KOPT-K1 (cell line): ENCODE results near the gene ATN1.

ENCODE experiments used
- H3K27ac ChIP-seq: fragments of 200-600 bp; sonication (generic); 2 replicates; pipeline ENCODE4 v1.5.1; 2016; ENCODE audit warnings: antibody characterized with exemption, mild to moderate bottlenecking, low read depth, low read length; ENCODE audit not compliant: poor library complexity, severe bottlenecking
- H3K36me3 ChIP-seq: fragments of 200-600 bp; sonication (generic); 2 replicates; pipeline ENCODE4 v1.5.1; 2017; ENCODE audit warnings: antibody characterized with exemption, mild to moderate bottlenecking, low read length, moderate library complexity; ENCODE audit not compliant: insufficient read depth
- H3K9me3 ChIP-seq: fragments of 200-600 bp; sonication (generic); 2 replicates; pipeline ENCODE4 v1.5.1; 2017; ENCODE audit warnings: antibody characterized with exemption, low read length, mild to moderate bottlenecking; ENCODE audit not compliant: insufficient read depth, poor library complexity, severe bottlenecking

The ATN1 gene

DNA sequence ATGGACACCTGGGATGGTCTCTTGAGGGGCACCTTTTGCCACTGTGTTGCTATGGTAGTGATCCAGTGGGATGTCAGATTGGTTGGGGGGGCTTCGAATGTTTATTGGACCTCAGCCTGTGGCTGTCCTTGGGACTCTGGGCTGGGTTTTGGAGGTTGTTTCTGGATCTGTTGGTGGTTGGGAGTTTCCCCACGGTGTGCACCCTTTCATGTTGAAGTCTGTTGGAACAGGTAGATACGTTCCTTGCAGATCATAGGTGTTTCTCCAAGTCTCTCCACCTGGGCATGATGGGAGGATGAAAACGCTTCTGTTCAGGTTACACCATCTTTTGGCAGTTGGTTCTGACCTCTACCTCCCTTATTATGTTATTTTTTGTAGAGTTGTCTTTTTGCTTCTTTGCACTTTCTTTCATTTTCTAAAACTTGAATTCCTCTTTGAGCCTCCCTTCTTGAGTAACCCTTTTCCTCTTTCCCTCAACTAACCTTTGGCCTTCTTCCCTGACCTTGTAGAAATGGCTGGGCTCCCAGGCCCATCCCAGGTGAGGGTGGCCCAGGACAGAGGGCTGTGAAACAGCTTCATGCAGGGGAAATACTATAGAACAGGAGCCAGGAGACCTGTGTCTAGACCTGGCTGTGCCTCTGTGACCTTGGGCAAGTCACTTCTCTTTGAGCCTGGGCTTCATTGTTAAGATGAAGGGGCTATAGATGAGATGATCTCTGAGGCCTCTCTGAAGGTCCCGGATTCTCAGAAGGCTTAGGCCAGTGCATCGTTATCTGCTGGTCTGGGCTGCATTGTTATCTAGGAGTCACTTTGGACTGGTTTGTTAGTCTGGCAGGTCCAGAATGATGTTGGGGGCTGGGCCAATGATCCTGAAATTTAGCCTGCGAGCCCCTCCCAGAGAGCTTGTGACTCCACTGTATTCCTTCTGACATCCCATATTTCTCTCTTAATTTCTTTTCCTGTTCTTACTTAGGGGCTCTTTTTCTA is 2.0 kb downstream of the ATN1 start:
- H3K27ac ChIP-seq, result peak overlapping the region; percentile 49
- no peaks in the 10 kb centered on the region for H3K9me3 ChIP-seq
- peaks cover 13% of the 10 kb centered on the region for H3K36me3 ChIP-seq

DNA sequence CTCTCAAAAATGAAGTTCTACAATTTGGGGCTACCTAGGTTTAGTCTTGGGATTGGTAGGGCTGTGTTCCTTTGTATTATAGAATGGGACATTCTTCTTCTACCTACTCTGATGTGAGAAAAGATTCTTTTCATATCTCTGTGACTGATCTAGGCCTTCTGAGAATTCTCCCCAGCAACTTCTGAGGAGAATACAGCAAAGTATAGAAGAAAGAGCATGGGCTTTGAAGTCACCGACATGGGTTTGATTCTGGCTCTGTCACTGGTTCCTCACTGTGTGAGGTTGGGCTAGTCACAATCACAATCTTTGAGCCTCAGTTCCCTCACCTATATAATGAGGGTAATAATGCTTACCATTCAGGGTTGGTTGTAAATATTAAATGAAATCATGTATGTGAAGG is 5.0 kb downstream of the ATN1 start:
- peaks cover 28% of the 10 kb centered on the region for H3K36me3 ChIP-seq
- no peaks in the 10 kb centered on the region for H3K9me3 ChIP-seq
- peak overlapping the region; percentile 26 for H3K27ac ChIP-seq

DNA sequence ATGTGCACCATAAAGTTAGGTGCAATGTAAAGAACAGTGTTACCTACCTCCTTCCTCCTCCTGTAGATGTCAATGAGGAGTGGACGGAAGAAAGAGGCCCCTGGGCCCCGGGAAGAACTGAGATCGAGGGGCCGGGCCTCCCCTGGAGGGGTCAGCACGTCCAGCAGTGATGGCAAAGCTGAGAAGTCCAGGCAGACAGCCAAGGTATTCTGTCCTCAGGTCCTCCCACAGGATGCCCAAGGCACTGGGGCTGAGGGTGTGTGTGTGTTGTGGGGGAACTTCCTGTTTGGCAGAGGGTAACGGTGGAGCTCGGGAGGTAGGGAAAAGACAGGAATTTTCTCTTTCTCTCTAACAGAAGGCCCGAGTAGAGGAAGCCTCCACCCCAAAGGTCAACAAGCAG is 6.4 kb downstream of the ATN1 start:
- Histone ChIP-seq H3K9me3 (no peaks in the 10 kb centered on the region), H3K36me3 (peaks cover 28% of the 10 kb centered on the region), H3K27ac (no peak overlapping the region)

DNA sequence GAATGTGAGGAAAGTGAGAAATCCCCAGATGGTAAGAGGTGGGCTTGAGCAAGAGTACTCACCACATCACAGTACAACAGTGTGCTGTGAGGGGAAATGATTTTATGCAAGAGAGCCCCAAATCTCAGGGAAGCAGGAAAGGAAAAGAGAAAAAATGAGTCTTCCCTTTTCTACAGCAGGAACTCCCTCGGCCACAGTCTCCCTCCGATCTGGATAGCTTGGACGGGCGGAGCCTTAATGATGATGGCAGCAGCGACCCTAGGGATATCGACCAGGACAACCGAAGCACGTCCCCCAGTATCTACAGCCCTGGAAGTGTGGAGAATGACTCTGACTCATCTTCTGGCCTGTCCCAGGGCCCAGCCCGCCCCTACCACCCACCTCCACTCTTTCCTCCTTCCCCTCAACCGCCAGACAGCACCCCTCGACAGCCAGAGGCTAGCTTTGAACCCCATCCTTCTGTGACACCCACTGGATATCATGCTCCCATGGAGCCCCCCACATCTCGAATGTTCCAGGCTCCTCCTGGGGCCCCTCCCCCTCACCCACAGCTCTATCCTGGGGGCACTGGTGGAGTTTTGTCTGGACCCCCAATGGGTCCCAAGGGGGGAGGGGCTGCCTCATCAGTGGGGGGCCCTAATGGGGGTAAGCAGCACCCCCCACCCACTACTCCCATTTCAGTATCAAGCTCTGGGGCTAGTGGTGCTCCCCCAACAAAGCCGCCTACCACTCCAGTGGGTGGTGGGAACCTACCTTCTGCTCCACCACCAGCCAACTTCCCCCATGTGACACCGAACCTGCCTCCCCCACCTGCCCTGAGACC is 7.8 kb downstream of the ATN1 start:
- Histone ChIP-seq H3K9me3 (no peaks in the 10 kb centered on the region), H3K27ac (peak overlapping the region; percentile 94), H3K36me3 (peaks cover 32% of the 10 kb centered on the region)

DNA sequence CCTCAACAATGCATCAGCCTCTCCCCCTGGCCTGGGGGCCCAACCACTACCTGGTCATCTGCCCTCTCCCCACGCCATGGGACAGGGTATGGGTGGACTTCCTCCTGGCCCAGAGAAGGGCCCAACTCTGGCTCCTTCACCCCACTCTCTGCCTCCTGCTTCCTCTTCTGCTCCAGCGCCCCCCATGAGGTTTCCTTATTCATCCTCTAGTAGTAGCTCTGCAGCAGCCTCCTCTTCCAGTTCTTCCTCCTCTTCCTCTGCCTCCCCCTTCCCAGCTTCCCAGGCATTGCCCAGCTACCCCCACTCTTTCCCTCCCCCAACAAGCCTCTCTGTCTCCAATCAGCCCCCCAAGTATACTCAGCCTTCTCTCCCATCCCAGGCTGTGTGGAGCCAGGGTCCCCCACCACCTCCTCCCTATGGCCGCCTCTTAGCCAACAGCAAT is 8.5 kb downstream of the ATN1 start:
- Histone ChIP-seq H3K36me3 (peaks cover 38% of the 10 kb centered on the region), H3K9me3 (no peaks in the 10 kb centered on the region), H3K27ac (peak overlapping the region; percentile 94)

DNA sequence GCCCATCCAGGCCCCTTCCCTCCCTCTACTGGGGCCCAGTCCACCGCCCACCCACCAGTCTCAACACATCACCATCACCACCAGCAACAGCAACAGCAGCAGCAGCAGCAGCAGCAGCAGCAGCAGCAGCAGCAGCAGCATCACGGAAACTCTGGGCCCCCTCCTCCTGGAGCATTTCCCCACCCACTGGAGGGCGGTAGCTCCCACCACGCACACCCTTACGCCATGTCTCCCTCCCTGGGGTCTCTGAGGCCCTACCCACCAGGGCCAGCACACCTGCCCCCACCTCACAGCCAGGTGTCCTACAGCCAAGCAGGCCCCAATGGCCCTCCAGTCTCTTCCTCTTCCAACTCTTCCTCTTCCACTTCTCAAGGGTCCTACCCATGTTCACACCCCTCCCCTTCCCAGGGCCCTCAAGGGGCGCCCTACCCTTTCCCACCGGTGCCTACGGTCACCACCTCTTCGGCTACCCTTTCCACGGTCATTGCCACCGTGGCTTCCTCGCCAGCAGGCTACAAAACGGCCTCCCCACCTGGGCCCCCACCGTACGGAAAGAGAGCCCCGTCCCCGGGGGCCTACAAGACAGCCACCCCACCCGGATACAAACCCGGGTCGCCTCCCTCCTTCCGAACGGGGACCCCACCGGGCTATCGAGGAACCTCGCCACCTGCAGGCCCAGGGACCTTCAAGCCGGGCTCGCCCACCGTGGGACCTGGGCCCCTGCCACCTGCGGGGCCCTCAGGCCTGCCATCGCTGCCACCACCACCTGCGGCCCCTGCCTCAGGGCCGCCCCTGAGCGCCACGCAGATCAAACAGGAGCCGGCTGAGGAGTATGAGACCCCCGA is 9.1 kb downstream of the ATN1 start:
- H3K9me3 ChIP-seq, result no peaks in the 10 kb centered on the region
- H3K36me3 ChIP-seq, result peaks cover 45% of the 10 kb centered on the region
- H3K27ac ChIP-seq, result peak overlapping the region; percentile 94

DNA sequence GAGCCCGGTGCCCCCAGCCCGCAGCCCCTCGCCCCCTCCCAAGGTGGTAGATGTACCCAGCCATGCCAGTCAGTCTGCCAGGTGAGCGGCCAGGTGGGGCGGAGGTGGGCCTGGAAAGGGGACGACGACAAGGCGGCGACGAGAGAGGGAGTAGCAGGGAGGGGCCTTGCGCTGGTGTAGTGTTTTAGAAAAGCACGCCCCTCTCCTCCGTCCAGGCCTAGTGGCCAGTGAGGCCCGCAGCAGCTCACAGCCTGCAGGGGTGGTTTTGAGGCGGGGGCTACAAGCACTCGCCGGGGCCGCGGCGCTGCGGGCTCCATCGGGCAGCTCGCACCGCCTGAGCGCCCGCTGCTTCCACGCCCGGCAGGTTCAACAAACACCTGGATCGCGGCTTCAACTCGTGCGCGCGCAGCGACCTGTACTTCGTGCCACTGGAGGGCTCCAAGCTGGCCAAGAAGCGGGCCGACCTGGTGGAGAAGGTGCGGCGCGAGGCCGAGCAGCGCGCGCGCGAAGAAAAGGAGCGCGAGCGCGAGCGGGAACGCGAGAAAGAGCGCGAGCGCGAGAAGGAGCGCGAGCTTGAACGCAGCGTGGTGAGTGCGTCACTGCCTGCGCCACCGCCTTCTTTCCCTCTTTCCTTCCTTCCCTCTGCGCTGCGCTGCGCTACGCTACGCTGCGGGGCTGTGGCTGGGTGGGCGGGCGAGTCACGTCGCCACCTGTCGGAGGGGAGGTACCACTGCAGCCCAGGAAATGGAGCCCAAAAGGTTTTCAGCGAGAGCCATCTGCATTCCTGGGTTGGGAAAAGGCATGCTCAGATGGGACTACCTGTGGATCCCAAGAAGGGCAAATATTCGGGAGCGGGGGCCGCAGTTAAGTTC is 10.0 kb downstream of the ATN1 start:
- Histone ChIP-seq H3K36me3 (peaks cover 45% of the 10 kb centered on the region), H3K9me3 (no peaks in the 10 kb centered on the region), H3K27ac (peak overlapping the region; percentile 94)

DNA sequence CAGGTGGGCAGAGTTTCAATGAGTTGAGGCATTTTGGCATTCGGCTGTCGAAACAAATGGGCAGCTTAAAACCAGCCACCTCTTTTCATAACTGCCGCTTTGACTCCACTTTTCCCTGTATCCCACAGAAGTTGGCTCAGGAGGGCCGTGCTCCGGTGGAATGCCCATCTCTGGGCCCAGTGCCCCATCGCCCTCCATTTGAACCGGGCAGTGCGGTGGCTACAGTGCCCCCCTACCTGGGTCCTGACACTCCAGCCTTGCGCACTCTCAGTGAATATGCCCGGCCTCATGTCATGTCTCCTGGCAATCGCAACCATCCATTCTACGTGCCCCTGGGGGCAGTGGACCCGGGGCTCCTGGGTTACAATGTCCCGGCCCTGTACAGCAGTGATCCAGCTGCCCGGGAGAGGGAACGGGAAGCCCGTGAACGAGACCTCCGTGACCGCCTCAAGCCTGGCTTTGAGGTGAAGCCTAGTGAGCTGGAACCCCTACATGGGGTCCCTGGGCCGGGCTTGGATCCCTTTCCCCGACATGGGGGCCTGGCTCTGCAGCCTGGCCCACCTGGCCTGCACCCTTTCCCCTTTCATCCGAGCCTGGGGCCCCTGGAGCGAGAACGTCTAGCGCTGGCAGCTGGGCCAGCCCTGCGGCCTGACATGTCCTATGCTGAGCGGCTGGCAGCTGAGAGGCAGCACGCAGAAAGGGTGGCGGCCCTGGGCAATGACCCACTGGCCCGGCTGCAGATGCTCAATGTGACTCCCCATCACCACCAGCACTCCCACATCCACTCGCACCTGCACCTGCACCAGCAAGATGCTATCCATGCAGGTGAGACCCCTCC is 10.8 kb downstream of the ATN1 start:
- no peaks in the 10 kb centered on the region for H3K9me3 ChIP-seq
- peaks cover 43% of the 10 kb centered on the region for H3K36me3 ChIP-seq
- peak overlapping the region; percentile 94 for H3K27ac ChIP-seq

DNA sequence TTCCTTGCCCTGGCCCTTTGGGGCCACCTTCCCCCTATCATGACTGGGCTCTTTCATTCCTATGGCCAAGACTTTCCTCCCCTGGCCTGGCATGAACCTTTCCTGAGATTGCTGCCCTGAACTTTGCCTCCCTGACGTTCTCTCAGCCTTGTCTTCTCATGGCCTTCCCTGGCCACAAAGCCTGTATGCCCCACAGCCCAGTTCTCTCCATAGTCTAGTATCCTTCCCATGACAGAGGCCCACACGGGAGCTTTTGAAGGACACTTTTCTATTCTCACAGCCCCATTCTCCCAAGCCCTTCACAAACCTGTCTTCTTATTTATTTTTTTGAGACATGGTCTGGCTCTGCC is 11.4 kb downstream of the ATN1 start:
- peaks cover 37% of the 10 kb centered on the region for H3K36me3 ChIP-seq
- H3K27ac ChIP-seq, result no peak overlapping the region
- no peaks in the 10 kb centered on the region for H3K9me3 ChIP-seq

DNA sequence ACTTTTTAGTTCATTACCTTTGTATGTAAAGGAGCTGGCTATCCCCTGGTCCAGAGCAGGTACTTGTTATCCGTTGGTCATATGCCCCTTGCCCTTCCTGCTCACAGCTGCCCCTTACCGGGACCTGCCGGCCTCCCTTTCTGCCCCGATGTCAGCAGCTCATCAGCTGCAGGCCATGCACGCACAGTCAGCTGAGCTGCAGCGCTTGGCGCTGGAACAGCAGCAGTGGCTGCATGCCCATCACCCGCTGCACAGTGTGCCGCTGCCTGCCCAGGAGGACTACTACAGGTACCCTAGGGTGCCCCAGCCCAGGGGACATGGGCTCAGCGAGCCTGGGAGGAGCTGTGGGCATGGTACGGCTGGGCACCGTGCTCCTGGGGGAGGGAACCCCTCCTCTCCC is 13.5 kb downstream of the ATN1 start:
- peaks cover 16% of the 10 kb centered on the region; the same call in 1 of the 2 replicates for H3K36me3 ChIP-seq
- H3K9me3 ChIP-seq, result no peaks in the 10 kb centered on the region
- H3K27ac ChIP-seq, result no peak overlapping the region

DNA sequence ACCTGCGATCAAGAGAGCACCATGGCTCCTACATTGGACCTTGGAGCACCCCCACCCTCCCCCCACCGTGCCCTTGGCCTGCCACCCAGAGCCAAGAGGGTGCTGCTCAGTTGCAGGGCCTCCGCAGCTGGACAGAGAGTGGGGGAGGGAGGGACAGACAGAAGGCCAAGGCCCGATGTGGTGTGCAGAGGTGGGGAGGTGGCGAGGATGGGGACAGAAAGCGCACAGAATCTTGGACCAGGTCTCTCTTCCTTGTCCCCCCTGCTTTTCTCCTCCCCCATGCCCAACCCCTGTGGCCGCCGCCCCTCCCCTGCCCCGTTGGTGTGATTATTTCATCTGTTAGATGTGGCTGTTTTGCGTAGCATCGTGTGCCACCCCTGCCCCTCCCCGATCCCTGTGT is 14.0 kb downstream of the ATN1 start:
- Histone ChIP-seq H3K9me3 (no peaks in the 10 kb centered on the region), H3K27ac (no peak overlapping the region), H3K36me3 (peaks cover 16% of the 10 kb centered on the region; the same call in 1 of the 2 replicates)

DNA sequence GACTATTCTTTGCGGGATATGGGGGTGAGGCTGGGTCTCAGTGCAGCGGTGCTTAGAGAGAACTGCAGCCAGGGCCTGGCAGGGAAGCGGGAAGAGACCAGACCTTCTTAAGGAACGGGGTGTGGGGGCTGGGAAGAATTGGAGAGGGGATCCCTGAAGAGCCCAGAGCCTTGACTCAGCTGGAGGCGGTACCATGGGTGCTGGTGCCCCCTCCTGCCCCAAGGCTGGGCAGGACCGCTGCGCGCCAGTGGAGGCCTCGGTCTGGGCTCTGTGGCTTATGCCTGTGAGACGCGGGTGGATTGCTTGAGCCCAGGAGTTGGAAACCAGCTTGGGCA is 14.5 kb downstream of the ATN1 start:
- Histone ChIP-seq H3K27ac (peak overlapping the region; percentile 93), H3K36me3 (peaks cover 16% of the 10 kb centered on the region; the same call in 1 of the 2 replicates), H3K9me3 (no peaks in the 10 kb centered on the region)

DNA sequence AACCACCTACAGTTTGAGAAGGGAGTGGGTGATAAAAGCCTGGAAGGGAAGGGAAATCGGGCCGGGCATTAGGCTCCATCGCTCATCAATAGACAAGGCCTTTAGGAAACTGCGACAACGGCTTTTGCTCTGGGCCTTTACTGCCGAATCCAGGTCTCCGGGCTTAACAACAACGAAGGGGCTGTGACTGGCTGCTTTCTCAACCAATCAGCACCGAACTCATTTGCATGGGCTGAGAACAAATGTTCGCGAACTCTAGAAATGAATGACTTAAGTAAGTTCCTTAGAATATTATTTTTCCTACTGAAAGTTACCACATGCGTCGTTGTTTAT is 15.6 kb downstream of the ATN1 start:
- peak overlapping the region; percentile 93 for H3K27ac ChIP-seq
- H3K36me3 ChIP-seq, result peaks cover 16% of the 10 kb centered on the region; the same call in 1 of the 2 replicates
- H3K9me3 ChIP-seq, result no peaks in the 10 kb centered on the region
